ENCODE results near the gene TBC1D2.
A peak's percentile ranks its signal among the peaks of the same experiment; 100 is the strongest.
"Not testable (repeated sequence)": the region's sequence is repeated elsewhere in the genome, so short reads cannot be mapped to it uniquely, and the experiment has no call there.

TBC1D2 gene, protein sequence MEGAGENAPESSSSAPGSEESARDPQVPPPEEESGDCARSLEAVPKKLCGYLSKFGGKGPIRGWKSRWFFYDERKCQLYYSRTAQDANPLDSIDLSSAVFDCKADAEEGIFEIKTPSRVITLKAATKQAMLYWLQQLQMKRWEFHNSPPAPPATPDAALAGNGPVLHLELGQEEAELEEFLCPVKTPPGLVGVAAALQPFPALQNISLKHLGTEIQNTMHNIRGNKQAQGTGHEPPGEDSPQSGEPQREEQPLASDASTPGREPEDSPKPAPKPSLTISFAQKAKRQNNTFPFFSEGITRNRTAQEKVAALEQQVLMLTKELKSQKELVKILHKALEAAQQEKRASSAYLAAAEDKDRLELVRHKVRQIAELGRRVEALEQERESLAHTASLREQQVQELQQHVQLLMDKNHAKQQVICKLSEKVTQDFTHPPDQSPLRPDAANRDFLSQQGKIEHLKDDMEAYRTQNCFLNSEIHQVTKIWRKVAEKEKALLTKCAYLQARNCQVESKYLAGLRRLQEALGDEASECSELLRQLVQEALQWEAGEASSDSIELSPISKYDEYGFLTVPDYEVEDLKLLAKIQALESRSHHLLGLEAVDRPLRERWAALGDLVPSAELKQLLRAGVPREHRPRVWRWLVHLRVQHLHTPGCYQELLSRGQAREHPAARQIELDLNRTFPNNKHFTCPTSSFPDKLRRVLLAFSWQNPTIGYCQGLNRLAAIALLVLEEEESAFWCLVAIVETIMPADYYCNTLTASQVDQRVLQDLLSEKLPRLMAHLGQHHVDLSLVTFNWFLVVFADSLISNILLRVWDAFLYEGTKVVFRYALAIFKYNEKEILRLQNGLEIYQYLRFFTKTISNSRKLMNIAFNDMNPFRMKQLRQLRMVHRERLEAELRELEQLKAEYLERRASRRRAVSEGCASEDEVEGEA

DNA sequence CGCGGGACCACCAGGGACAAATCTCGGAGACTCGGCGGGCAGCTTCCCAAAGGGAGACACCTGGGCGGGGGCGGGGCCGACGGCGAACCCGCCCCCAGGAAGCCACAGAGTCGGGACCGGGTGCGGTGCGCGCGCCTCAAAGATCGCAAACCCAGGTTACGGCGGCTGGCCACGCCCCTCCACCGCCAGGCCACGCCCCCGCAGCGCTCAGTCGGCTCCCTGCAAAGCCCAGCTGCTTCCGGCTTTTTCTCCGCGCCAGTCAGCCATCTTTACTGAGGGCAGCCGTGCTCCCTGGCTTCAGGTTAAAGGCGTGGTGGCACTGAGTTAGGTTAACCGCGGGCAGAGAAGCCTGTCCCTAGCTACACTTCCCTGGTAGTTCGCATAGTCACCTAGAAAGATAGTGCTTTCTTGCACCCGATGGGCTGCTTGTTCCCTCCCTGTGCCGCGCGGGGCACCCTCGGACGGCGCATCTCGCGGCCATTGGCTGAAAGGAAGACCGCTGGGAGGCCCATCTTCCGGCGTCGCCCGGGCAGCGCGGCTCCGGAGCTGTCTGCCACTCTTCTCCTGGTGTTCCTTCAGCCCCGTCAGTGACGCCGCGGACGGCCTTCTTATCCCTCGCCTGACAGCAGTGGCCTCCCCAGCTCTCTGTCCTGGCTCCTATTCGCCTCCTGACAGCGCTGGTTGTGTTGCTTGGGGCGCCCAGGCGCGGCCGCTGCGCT is at the start of gene TBC1D2:
Gene TBC1D2 (minus strand): TSS at position 72 of the 719 bp plus-strand sequence. CDS start 108 bp downstream, outside the sequence.
- peak; percentile 94 for DNase-seq (ENCODE audit: low spot score)

DNA sequence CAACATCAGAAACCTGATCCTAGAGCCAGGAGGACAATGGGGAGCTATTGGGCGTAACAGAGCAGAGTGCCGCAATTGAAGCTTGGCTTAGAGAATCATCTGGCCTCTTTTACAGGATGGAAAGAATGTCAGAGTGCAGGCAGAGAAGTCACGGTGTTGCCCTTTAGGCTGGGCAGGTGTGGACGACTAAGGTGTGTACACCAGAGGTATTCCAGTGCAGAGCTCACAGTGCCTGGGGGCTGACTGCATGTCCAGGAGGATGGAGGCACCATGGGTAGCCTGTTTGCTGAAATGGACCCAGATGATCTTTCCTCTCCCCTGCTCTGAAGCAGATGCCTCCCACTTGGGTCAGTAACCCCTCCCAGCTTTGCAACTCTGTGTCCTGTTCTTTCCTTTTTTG is 48.9 kb upstream of the TBC1D2 start:
- no peak for DNase-seq (ENCODE audit: low spot score)

DNA sequence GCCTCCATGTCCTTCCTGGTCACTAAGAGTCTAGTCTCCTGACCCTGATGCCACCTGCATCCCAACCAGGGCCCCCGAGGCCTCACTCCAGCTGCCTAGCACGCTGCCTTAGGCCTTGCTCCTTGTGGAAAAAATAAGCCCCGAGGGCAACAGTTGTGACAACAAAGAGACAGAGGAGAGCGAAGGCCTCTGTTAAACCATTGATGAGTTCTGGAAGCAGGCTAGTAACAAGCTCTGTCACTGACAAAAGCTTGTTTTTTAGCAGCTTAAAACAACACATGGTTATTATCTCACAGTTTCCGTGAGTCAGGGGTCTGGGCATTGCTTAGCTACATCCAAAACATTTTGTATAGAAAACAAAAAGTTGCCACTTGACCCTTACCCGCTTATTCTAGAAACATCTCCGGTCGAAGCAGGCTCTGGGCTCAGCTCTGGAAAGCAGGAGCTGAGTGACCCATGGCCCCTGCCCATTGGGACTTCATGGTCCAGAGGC is 48.2 kb upstream of the TBC1D2 start:
- no peak for DNase-seq (ENCODE audit: low spot score)

DNA sequence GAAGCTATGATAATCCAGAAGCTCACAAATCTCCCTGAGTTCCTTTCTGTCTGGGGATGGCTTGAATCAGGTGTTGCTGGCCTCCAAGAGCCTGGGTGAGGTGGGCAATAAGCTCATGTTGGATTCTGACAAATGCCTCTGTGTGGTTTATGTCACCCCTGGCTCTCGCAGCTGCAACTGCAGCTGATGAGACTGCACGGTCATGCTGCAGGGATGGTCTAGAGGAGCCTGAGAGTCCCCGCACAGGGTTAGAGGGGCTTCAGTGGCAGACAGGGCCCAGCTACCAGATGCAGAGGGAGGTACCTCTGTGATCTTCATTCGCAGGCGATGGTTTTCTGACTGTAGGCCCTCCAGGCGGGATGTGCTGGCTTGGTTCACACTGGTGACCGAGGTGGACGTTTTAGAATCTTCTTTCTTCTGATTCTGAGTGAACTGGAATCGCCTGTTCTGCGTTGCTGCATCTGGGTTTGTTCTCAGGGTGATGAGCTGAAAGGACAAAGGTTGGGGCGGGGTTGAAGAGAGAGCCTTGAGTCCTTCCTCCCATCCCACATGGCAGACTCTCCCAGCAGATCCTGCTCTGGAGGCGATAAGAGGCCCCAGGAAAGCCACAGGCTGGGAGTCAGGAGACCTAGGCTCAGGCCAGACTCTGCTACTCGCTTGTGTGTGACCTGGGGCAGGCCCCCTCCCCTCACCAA is 47.6 kb upstream of the TBC1D2 start:
- DNase-seq (ENCODE audit: low spot score) = no peak

DNA sequence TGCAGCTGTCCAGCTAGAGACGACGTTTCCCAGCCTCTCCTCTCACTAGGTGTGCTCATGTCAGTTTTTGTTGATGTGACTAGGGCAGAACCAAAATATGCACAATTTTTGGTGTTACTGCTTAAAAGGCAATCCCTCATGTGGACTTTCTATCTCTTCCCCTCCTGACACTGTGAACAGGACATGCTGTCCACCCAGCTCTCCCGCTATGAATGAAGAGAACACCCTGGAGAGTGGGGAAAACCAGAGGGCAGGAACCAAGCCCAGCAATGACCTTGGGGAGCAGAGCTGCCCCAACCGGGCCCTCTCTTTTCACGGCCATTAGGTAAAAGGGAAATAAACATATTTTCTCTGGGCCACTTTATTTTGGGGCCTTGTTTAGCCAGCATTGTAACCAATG is 46.7 kb upstream of the TBC1D2 start:
- DNase-seq (ENCODE audit: low spot score) = no peak

DNA sequence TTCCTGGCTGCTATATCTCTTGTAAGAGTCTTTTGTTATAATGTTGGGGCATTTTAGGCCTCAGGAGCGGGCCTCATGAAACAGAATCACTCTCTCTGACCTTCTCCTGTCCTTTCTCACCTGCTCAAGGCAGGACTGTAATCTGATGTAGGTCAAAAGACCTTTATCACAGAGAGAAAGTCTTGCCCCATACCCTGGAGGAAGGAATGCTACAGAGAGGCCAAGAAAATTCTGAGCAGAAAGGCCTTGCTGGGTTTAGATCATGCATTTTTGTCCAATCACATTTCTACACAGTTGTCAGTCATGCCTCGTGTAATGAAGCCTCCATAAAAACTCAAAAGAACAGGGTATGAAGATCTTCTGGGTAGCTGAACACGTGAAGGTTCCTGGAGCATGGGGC is 45.2 kb upstream of the TBC1D2 start:
- no peak for DNase-seq (ENCODE audit: low spot score)

DNA sequence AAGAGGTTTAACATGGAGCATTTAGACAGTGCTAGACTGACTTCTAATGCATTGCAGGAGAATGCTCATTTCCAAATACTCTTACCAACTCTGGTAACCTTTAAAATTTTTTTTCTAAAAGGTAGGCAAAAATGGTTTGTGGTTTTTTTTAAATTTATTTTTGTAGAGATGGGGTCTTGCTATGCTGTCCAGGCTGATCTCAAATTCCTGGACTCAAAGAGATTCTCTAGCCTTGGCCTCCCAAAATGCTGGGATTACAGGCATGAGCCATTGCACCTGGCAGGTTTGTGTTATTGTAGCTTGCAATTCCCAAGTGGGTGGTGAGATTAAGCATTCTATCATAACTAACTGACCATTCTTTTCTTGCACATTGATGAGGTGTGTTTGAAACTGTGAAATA is 43.0 kb upstream of the TBC1D2 start:
- no peak for DNase-seq (ENCODE audit: low spot score)

DNA sequence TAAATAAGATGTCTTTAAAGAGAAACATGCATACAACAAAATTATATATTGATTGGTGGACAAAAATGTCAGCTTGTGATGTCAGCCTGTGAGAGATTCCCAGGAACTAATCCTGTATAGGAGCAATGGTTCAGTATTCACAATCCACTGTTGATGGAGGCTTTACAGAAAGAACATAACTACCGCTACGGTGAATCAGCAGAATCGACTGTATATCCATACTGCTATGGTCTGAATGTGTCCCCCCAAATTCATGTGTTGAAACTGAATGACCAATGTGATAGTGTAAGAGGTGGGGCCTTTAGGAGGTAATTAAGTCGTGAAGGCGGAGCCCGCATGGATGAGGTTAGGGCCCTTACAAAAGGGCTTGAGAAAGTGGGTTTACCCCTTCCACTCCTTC is 40.4 kb upstream of the TBC1D2 start:
- no peak for DNase-seq (ENCODE audit: low spot score)

DNA sequence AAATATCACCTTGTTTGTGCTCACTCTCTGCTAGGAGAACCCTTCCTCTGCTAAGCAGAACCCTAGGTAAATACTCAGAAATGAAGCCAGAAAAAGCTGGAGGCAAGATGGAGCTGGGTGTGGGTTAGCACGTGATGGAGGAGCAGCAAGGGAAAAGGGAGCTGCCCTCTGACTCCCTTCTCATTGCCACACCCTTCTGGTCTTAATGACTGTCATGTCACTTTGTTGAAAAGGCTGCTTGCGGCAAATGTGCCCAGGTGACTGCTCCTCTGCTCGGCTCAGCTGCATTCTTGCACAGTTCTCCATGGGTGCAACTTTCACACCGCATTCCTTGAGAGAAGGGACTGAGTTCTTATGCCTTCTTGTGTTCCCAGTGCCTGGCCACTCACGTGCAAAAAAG is 36.4 kb upstream of the TBC1D2 start:
- no peak for DNase-seq (ENCODE audit: low spot score)

DNA sequence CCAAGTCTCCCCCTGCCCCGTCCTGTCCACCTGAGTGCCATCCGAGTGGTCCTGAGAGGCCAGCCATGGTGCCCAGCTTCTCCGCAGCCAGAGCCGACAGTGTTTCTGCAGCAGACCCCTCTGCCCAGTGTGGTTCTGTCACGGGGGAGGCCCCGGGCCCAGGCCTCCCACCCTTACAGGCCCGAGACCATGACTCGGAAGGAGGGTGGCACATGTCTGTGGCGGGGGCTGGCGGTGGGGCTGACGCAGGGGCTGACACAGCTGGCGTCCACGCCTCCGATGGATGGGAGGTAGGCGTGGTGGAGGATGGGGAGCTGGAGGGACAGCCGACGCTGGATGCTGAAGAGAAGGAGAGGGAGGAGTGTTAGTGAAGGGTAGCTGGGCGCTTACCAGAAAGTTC is 35.0 kb upstream of the TBC1D2 start:
- DNase-seq (ENCODE audit: low spot score) = no peak

DNA sequence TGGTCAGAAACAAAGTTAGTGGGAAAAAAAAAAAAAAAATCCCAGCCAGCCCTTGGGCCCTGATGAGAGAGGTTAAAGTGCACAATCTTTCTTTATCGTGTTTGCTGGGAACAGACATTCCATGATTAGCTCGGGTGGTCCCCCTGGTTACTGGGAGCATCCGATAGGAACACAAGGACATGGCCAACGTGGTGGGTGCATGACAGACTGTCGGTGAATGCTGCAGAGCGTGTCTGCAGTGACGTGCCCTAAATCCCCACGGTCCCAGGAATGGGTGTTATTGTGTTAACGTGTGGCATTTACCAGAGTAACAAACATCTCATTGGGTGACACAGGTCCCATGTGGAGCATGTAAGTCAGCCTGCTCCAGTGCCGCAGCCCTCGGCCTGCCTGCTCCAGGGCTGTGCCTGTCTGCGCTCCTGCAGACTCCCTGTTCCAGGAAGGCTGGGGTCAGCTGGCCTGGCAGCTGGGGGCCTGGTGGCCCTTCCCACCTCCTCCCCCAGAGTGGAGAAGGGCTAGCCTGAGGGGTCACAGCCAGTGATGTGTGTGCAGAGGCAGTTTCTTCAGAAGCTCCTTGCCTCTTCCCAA is 34.3 kb upstream of the TBC1D2 start:
- DNase-seq (ENCODE audit: low spot score) = no peak

DNA sequence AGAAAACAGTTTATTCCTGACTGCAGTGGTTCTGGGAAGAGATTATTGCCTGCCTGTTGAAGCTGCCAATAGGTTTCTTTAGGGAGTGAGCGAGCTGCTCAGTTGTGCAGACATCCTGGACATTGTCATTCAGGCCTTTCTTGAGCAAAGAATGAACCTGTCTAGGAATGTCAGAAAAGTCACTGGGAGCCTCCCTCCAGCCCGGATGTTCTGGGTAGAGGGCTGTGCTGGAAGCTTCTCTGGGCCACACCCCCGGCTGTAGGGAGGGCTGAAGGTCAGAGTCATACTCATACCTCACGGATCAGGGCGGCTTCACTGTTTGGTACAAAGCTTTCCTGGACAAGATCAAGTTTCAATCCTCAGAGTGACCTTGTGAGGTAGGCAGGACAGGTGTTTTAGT is 33.4 kb upstream of the TBC1D2 start:
- DNase-seq (ENCODE audit: low spot score) = no peak

DNA sequence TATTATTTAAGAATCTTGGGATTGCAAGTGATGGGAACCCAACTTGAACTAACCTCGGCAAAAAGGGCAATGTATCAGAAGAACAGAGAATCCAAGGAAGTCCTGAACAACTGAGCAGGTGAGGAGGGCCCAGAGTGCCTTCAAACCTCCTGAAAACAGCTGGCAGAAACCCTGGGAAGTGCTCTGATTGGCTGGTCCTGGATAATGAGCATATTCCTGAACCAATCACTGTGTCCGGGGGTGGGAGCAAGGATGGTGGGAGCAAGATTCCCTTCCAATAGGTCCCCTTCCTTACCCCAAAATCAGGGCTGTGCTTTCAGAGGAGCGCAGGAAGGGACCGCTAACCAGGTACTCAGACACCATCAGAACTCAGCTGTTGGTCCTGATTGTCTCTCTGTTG is 31.9 kb upstream of the TBC1D2 start:
- DNase-seq (ENCODE audit: low spot score) = no peak

DNA sequence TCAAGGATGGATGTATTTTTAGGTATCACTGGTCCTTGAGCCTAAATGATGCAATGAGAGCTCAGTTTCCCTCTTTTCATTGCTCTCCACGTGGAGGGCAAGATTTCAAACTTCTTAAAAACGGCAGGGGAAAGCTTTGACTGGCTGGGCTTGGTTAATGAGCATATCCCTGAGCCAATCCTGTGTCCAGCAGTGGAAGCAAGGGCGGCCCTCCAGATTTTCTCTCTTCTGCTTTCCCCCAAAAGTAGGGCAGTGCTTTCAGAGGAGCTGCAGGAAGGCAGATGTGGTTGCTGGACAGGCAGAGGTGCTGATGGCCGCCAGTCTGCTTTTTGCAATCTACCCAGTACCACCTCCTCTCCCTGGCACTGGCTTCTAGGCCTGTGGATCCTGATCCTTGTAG is 30.0 kb upstream of the TBC1D2 start:
- DNase-seq (ENCODE audit: low spot score) = no peak

DNA sequence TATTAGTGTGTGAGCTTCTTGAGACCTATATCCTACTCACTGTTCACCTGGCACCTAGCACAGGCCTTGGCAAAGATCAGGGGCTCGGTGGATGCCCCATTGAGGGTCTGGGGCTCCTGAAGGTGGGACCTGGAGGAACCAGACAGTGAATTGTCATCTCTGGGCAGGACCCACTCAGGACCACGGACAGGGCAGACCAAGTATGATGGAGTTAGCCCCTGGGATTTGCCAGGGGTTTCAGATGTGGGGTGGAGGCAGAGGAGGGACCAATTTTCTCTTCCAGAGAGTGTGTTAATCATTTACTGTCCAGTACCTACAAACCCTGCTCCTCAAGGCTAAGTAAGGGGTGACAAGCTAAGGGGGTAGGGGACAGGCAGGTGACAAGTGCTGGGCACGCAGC is 29.3 kb upstream of the TBC1D2 start:
- DNase-seq (ENCODE audit: low spot score) = no peak

DNA sequence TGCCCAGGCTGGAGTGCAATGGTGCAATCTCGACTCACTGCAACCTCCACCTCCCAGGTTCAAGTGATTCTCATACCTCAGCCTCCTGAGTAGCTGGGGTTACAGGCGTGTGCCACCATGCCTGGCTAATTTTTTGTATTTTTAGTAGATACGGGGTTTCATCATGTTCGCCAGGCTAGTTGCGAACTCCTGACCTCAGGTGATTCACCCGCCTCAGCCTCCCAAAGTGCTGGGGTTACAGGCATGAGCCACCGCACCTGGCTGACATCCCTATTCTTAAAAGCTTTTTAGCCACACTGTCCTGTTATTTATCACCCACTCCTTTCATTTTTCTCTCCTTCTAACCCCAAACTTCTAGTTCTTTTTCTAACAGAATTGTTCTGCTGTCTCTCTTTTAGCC is 27.7 kb upstream of the TBC1D2 start:
- not testable (repeated sequence) for DNase-seq (ENCODE audit: low spot score)

DNA sequence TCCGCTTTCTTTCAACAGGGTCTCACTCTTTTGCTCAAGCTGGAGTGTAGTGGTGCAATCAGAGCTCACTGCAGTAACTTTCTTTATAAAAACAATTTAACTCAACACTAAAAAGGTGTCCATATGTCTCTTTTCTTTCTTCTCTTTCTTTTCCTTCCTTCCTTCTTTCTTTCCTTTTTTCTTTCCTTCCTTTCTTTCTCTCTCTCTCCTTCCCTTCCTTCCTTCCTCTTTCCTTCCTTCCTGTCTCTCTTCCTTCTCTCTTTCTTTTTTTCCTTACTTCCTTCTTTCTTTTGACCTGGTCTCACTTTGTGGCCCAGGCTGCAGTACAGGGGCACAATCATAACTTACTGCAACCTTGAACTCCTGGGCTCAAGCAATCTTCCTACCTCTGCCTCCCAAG is 25.8 kb upstream of the TBC1D2 start:
- no peak for DNase-seq (ENCODE audit: low spot score)

DNA sequence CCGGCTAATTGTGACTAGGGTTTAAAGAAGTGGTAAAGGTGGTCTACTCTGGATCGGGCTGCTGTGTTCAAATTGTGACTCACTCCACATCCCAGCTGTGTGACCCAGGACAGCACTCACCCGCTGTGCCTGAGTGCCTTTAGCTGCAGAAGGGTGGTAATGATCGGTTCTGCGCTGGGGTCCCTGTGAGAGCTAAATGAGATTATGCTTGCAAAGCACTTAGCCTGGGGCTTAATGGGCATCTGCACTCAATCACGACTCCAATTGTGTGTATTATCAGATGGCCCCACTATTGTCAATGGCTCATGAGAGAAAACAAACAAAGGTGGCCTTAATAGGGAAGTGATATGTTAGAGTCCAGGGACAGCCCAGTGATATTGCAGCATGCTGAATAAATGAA is 25.1 kb upstream of the TBC1D2 start:
- no peak for DNase-seq (ENCODE audit: low spot score)

DNA sequence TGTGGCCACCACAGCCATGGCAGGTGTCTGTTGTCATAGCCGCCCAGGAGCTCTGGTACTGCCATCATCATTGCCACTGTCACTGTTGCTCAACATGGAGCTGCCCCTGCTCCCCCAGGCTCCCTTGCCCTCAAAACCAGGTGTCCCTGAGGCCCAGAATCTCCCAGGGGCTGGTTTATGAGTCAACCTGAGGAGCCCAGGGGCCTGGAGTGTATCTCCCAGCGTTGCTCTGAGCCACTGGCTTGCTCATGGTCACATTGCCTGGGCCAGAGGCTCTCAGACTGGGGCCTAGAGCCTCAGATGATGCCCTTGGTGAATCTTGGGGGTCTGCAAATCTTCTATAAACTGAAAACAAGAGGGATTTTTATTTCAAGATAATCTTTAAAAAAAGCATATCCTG is 24.7 kb upstream of the TBC1D2 start:
- DNase-seq (ENCODE audit: low spot score) = no peak

DNA sequence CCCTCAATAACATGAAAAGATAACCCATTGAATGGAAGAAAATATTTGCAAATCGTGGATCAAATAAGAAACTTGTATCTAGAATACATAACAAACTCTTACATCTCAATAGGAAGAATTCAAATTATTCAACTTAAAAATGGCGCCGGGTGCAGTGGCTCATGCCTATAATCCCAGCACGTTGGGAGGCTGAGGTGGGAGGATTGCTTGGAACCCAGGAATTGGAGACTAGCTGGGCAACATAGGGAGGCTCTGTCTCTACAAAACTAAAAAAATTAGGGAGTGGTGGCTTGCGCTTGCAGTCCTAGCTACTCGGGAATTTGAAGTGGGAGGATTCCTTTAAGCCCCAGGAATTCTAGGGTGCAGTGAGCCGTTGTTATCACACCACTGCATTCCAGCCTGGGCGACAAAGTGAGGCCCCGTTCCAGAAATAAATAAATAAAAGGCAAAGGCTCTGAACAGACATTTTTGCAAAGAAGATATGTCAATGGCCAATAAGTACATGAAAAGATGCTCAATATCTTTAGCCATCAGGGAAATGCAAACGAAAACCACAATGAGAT is 21.5 kb upstream of the TBC1D2 start:
- DNase-seq (ENCODE audit: low spot score) = no peak

DNA sequence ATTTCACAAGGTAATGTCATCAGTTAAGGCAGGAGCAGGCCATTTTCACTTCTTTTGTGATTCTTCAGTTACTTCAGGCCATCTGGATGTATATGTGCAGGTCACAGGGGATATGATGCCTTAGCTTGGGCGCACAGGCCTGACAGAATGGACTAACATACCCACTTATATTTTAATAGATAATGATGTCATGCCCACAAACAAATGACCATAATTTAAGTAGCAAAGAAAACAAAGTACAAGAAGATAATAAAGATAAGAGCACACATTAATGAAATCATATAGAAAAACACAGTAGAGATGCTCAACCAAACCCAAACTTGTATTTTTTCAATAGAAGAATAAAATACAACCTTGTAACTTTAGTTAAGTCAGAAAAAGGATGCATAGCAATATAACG is 19.7 kb upstream of the TBC1D2 start:
- DNase-seq (ENCODE audit: low spot score) = no peak
